Natural killer cell (primary cell): ENCODE data around the gene JADE1. TPM values are rescaled to one million over a fixed set of nuclear protein-coding genes. Genes with fewer than 3 reads are reported as not detected.

Source experiments
- ATAC-seq, 3 donors: fragments of 150-1000 bp in 2 of 3; fragments of 200-7000 bp in 1 of 3; cut with Tn5 transposase; 1 replicate in 1 of 3; 2 replicates in 2 of 3; pipeline ENCODE4 v1.10.0; 2021; ENCODE audit warnings: mild to moderate bottlenecking in 2 of 3, moderate library complexity in 2 of 3
- DNase-seq, 2 donors: peaks; one replicate each; pipeline versions ENCODE4 v3.0.0 to v3.0.0-alpha.2; 2013 to 2021; ENCODE audit warnings: mixed read lengths in 1 of 2
- H3K27ac ChIP-seq: one replicate; pipeline ENCODE4 v1.5.1; 2013; ENCODE audit warnings: mild to moderate bottlenecking, low read length
- H3K27me3 ChIP-seq: one replicate; pipeline ENCODE4 v1.6.1; 2013; ENCODE audit warnings: low read length; ENCODE audit not compliant: control insufficient read depth, insufficient read depth
- H3K36me3 ChIP-seq: one replicate; pipeline ENCODE4 v1.6.1; 2013; ENCODE audit warnings: low read length; ENCODE audit not compliant: control insufficient read depth, insufficient read depth
- H3K4me1 ChIP-seq: one replicate; pipeline ENCODE4 v1.6.1; 2013; ENCODE audit warnings: low read length; ENCODE audit not compliant: control insufficient read depth, insufficient read depth
- H3K4me3 ChIP-seq: one replicate; pipeline ENCODE4 v1.5.1; 2013; ENCODE audit warnings: low read length
- H3K9me3 ChIP-seq: one replicate; pipeline ENCODE4 v1.6.1; 2013; ENCODE audit warnings: low read length; ENCODE audit not compliant: control insufficient read depth, insufficient read depth
- H3K27ac Mint-ChIP-seq, 2 donors: one replicate each; pipeline ENCODE4 v1.8.0; 2022; ENCODE audit warnings: mild to moderate bottlenecking in 2 of 2, mixed read lengths in 2 of 2, moderate library complexity in 1 of 2
- H3K27me3 Mint-ChIP-seq, 2 donors: one replicate each; pipeline ENCODE4 v1.8.0; 2022; ENCODE audit warnings: low read depth in 2 of 2, mixed read lengths in 2 of 2
- H3K36me3 Mint-ChIP-seq: one replicate; pipeline ENCODE4 v1.8.0; 2022; ENCODE audit warnings: mixed read lengths
- H3K4me1 Mint-ChIP-seq, 2 donors: one replicate each; pipeline ENCODE4 v1.8.0; 2022; ENCODE audit warnings: mixed read lengths in 2 of 2
- H3K4me3 Mint-ChIP-seq: one replicate; pipeline ENCODE4 v1.8.0; 2022; ENCODE audit warnings: mild to moderate bottlenecking, moderate library complexity, mixed read lengths
- H3K9me3 Mint-ChIP-seq, 2 donors: one replicate each; pipeline ENCODE4 v1.8.0; 2022; ENCODE audit warnings: mixed read lengths in 2 of 2
- CTCF ChIP-seq: fragments of 200-600 bp; IDR thresholded peaks from one replicate; pipeline ENCODE4 v1.8.0; 2022; ENCODE audit warnings: antibody characterized with exemption
- WGBS: methylation state at CpG from one replicate; pipeline ENCODE4 v1.1.7; 2013; ENCODE audit warnings: missing lambda C conversion rate; ENCODE audit not compliant: insufficient coverage; 5-methylcytosine and 5-hydroxymethylcytosine counted together
- intact Hi-C: fragments of 100-400 bp; cut with micrococcal nuclease; formaldehyde crosslinking; loops from one replicate; pipeline ENCODE4 v1.14.2; 2022
- total RNA-seq, 4 donors: library from RNA; stranded (reverse); fragments of 120-200 nt in 1 of 4; gene quantifications; one replicate each; pipeline versions ENCODE4 v1.2.3 to v1.2.4, GENCODE V29; 2013 to 2022

Gene JADE1
- total RNA-seq, 3 donors from 2014 or later (not counting 1 experiment from before 2014, with no cell fraction given): 48.9 to 55.8 (median 52.7) TPM

- ATAC-seq (no peak), DNase-seq (no peak)
- intact Hi-C loops: no loop called here
- peaks cover 0 to 5% of the 10 kb centered on the region in 2 donors for H3K27me3 Mint-ChIP-seq
- H3K9me3 Mint-ChIP-seq: no peaks in the 10 kb centered on the region
- no peaks in the 10 kb centered on the region for H3K36me3 Mint-ChIP-seq
- no peak overlapping the region for H3K4me3 Mint-ChIP-seq
- Histone ChIP-seq H3K36me3 (no peaks in the 10 kb centered on the region), H3K9me3 (no peaks in the 10 kb centered on the region), H3K27me3 (no peaks in the 10 kb centered on the region), H3K4me3 (no peak overlapping the region), H3K27ac (no peak overlapping the region), H3K4me1 (no peaks in the 10 kb centered on the region)
- H3K27ac Mint-ChIP-seq: no peak overlapping the region
- WGBS: 81% methylated on average over 2 of the region's 3 CpGs
- no peak for TF ChIP-seq CTCF
- no peaks in the 10 kb centered on the region for H3K4me1 Mint-ChIP-seq
These were observed 12.6 kb upstream of the JADE1 start for GRCh38 chr4:128796934-128797333.

- Mint-ChIP-seq H3K9me3 (no peaks in the 10 kb centered on the region), H3K27ac (no peak overlapping the region), H3K27me3 (no peaks in the 10 kb centered on the region), H3K4me1 (no peaks in the 10 kb centered on the region), H3K4me3 (no peak overlapping the region), H3K36me3 (no peaks in the 10 kb centered on the region)
- H3K27me3 ChIP-seq: no peaks in the 10 kb centered on the region
- WGBS: 100% methylated on average over 2 of the region's 2 CpGs
- H3K9me3 ChIP-seq: no peaks in the 10 kb centered on the region
- no peak overlapping the region for H3K4me3 ChIP-seq
- TF ChIP-seq CTCF: no peak
- DNase-seq (no peak), ATAC-seq (no peak)
- no peaks in the 10 kb centered on the region for H3K36me3 ChIP-seq
- no peaks in the 10 kb centered on the region for H3K4me1 ChIP-seq
- intact Hi-C loops: no loop called here
- H3K27ac ChIP-seq: no peak overlapping the region
These were observed 9.2 kb upstream of the JADE1 start for GRCh38 chr4:128800284-128800683.

- Mint-ChIP-seq H3K27me3 (no peaks in the 10 kb centered on the region), H3K4me1 (no peaks in the 10 kb centered on the region), H3K4me3 (no peak overlapping the region), H3K27ac (no peak overlapping the region), H3K36me3 (no peaks in the 10 kb centered on the region), H3K9me3 (no peaks in the 10 kb centered on the region)
- no peak overlapping the region for H3K27ac ChIP-seq
- H3K4me3 ChIP-seq: no peak overlapping the region
- no peak for TF ChIP-seq CTCF
- DNase-seq: no peak
- no peaks in the 10 kb centered on the region for H3K36me3 ChIP-seq
- no peaks in the 10 kb centered on the region for H3K4me1 ChIP-seq
- H3K9me3 ChIP-seq: no peaks in the 10 kb centered on the region
- WGBS: 94% methylated on average over 2 of the region's 3 CpGs
- intact Hi-C loops: no loop called here
- no peaks in the 10 kb centered on the region for H3K27me3 ChIP-seq
- no peak for ATAC-seq
These were observed 8.7 kb upstream of the JADE1 start for GRCh38 chr4:128800701-128801284.
